A549 (cell line): ENCODE data around the gene BEND7.

Source experiments
- CTCF ChIP-seq: fragments of >200 bp; sonication (Bioruptor Twin); formaldehyde crosslinking; IDR thresholded peaks from 3 replicates; pipeline ENCODE4 v1.5.1; 2016
- EP300 ChIP-seq, 2 experiments: fragments of >200 bp; sonication (Bioruptor Twin); formaldehyde crosslinking; IDR thresholded peaks; 2 replicates in 1 of 2; 3 replicates in 1 of 2; pipeline ENCODE4 v1.6.1; 2016 to 2017
- HES2 ChIP-seq: fragments of >200 bp; sonication (Bioruptor Twin); formaldehyde crosslinking; IDR thresholded peaks from 2 replicates; pipeline ENCODE4 v1.6.1; 2016
- MAZ ChIP-seq: fragments of 150-350 bp; IDR thresholded peaks from 2 replicates; pipeline ENCODE4 v1.6.1; 2014; ENCODE audit warnings: antibody characterized with exemption, low read depth, low read length, borderline replicate concordance
- NR3C1 ChIP-seq: fragments of >200 bp; sonication (Bioruptor Twin); formaldehyde crosslinking; IDR thresholded peaks from 3 replicates; pipeline ENCODE4 v1.6.1; 2017
- RCOR1 ChIP-seq: fragments of 150-350 bp; IDR thresholded peaks from 2 replicates; pipeline ENCODE4 v1.6.1; 2014; ENCODE audit warnings: antibody characterized with exemption, low read length, low read depth
- SMC3 ChIP-seq: fragments of >200 bp; sonication (Bioruptor Twin); formaldehyde crosslinking; IDR thresholded peaks from 3 replicates; pipeline ENCODE4 v1.6.1; 2018; ENCODE audit warnings: inconsistent platforms
- TF ChIP-seq, protein P1 (sequence below): fragments of 450-650 bp; IDR thresholded peaks from 2 replicates; pipeline ENCODE4 v1.6.1; 2014; ENCODE audit warnings: antibody characterized with exemption

DNA sequence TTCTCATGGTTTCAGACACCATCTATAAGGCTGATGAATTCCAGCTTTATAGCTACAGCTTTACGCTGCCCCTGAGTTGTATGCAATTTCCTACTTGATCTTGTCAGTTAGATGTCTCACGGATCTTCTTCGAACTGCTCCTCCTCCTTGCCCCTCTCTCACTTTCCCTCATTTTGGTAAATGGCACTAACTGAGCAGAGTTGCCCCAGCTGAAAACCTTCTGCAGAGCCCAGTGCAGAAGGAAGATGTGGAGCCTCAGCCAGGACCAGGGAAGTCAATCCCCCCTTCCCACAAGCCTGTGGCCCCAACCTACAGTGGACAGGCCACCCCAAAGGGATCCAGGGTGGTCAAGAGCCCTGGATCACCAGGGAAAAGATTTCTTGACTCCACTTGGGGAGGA lies 131.8 kb downstream of the BEND7 start:
- TF ChIP-seq, protein P1, sequence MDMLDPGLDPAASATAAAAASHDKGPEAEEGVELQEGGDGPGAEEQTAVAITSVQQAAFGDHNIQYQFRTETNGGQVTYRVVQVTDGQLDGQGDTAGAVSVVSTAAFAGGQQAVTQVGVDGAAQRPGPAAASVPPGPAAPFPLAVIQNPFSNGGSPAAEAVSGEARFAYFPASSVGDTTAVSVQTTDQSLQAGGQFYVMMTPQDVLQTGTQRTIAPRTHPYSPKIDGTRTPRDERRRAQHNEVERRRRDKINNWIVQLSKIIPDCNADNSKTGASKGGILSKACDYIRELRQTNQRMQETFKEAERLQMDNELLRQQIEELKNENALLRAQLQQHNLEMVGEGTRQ, result no peak
- no peak for TF ChIP-seq EP300 (IDR thresholded peaks at IDR 0.05)
- TF ChIP-seq CTCF, result no peak
- no peak for TF ChIP-seq HES2
- TF ChIP-seq NR3C1, result no peak
- TF ChIP-seq RCOR1, result no peak
- TF ChIP-seq SMC3, result no peak
- no peak for TF ChIP-seq MAZ
